Central memory CD4-positive, alpha-beta T cell (primary cell): ENCODE results near the gene RUFY4.

Experiments
- DNase-seq: peaks from one replicate; pipeline ENCODE4 v3.0.0; 2022
- total RNA-seq, 3 experiments: gene quantifications; one replicate each; lab custom pipeline; 2026; lab: John Stamatoyannopoulos, UW

Gene RUFY4
- 0.11 to 0.39 (median 0.11) reads per million in 3 experiments for total RNA-seq

- DNase-seq: peak; percentile 70
These were observed at the start of gene RUFY4 for GRCh38 chr2:218068721-218069334. Gene RUFY4, plus strand, starts transcription at chr2:218069253. Its CDS starts 1,353 bp downstream, at chr2:218070606.

- no peak for DNase-seq
These were observed 49.5 kb upstream of the RUFY4 start for GRCh38 chr2:218019411-218020060.

- no peak for DNase-seq
These were observed 48.8 kb upstream of the RUFY4 start for GRCh38 chr2:218020281-218020680.

- no peak for DNase-seq
These were observed 48.0 kb upstream of the RUFY4 start for GRCh38 chr2:218020966-218021535.

GRCh38 chr2:218021536-218022071, 47.4 kb upstream of the RUFY4 start:
- DNase-seq: no peak

GRCh38 chr2:218022131-218022850, 46.8 kb upstream of the RUFY4 start:
- DNase-seq: no peak

- no peak for DNase-seq
These were observed 46.1 kb upstream of the RUFY4 start for GRCh38 chr2:218022851-218023530.

- DNase-seq: no peak
These were observed 45.4 kb upstream of the RUFY4 start for GRCh38 chr2:218023636-218024035.

GRCh38 chr2:218024336-218024735, 44.7 kb upstream of the RUFY4 start:
- no peak for DNase-seq

GRCh38 chr2:218024871-218025270, 44.2 kb upstream of the RUFY4 start:
- DNase-seq: no peak

- no peak for DNase-seq
These were observed 42.8 kb upstream of the RUFY4 start for GRCh38 chr2:218026244-218026643.

- no peak for DNase-seq
These were observed 42.2 kb upstream of the RUFY4 start for GRCh38 chr2:218026676-218027425.

GRCh38 chr2:218027426-218028188, 41.4 kb upstream of the RUFY4 start:
- DNase-seq: no peak

- no peak for DNase-seq
These were observed 40.9 kb upstream of the RUFY4 start for GRCh38 chr2:218028189-218028495.

GRCh38 chr2:218028562-218029348, 40.3 kb upstream of the RUFY4 start:
- DNase-seq: no peak

GRCh38 chr2:218029366-218030360, 39.4 kb upstream of the RUFY4 start:
- DNase-seq: no peak

- no peak for DNase-seq
These were observed 38.5 kb upstream of the RUFY4 start for GRCh38 chr2:218030409-218031195.

GRCh38 chr2:218031261-218031660, 37.8 kb upstream of the RUFY4 start:
- no peak for DNase-seq
